Panc1 (cell line): ENCODE results near the gene LIPE. TPM values are rescaled to one million over a fixed set of nuclear protein-coding genes. Genes with fewer than 3 reads are reported as not detected.

Source experiments
- ATAC-seq: fragments of 200-7000 bp; cut with Tn5 transposase; 2 replicates; pipeline ENCODE4 v1.9.1; 2020; ENCODE audit warnings: mild to moderate bottlenecking, moderate library complexity
- BruUV-seq: library from RNA; stranded (reverse); fragments of 400-500 nt; replicated peaks from 2 replicates; lab custom pipeline; 2021; lab: Mats Ljungman, UMichigan
- CTCF ChIA-PET: fragments of 300-600 bp; sonication (Branson Sonifier 250); formaldehyde crosslinking; loops from one replicate; lab custom pipeline; 2022; ENCODE audit warnings: antibody characterized with exemption; lab: Charles Lee
- POLR2A ChIA-PET: fragments of 300-600 bp; sonication (Branson Sonifier 250); formaldehyde crosslinking; loops from one replicate; lab custom pipeline; 2022; ENCODE audit warnings: antibody characterized with exemption; lab: Charles Lee
- DNase-seq: peaks from one replicate; pipeline ENCODE4 v3.0.0-alpha.2; 2010; ENCODE audit warnings: low read depth, low spot score
- H3K27ac ChIP-seq: 2 replicates; pipeline ENCODE4 v1.5.1; 2011; ENCODE audit warnings: mild to moderate bottlenecking, low read length, inconsistent platforms
- H3K27me3 ChIP-seq: fragments of 200-500 bp; sonication (Bioruptor generic); 2 replicates; pipeline ENCODE4 v1.6.0; 2014; ENCODE audit warnings: low read length, inconsistent platforms; ENCODE audit not compliant: control insufficient read depth, insufficient read depth
- H3K36me3 ChIP-seq: fragments of 200-500 bp; sonication (Bioruptor generic); 2 replicates; pipeline ENCODE4 v1.5.1; 2014; ENCODE audit warnings: inconsistent platforms, mild to moderate bottlenecking, low read length, moderate library complexity; ENCODE audit not compliant: control insufficient read depth, insufficient read depth
- H3K4me1 ChIP-seq: 2 replicates; pipeline ENCODE4 v1.5.1; 2011; ENCODE audit warnings: inconsistent platforms, mild to moderate bottlenecking, low read length, moderate library complexity; ENCODE audit not compliant: control insufficient read depth, insufficient read depth
- H3K4me3 ChIP-seq, 2 experiments: 2 replicates each; pipeline ENCODE4 v1.5.1; 2011 to 2012; ENCODE audit warnings: low read depth in 2 of 2, low read length in 2 of 2, mild to moderate bottlenecking in 2 of 2, inconsistent platforms in 1 of 2, moderate library complexity in 1 of 2
- H3K9me3 ChIP-seq: fragments of 200-500 bp; sonication (Bioruptor generic); 2 replicates; pipeline ENCODE4 v1.5.1; 2014; ENCODE audit warnings: low read depth, mild to moderate bottlenecking, inconsistent platforms, low read length, moderate library complexity; ENCODE audit not compliant: control insufficient read depth, insufficient read depth
- CTCF ChIP-seq: fragments of 450-650 bp; IDR thresholded peaks from 2 replicates; pipeline ENCODE4 v1.5.1; 2017; ENCODE audit warnings: mild to moderate bottlenecking
- POLR2AphosphoS5 ChIP-seq: IDR thresholded peaks from 2 replicates; pipeline ENCODE4 v1.6.1; 2012; ENCODE audit warnings: mild to moderate bottlenecking, low read depth, low read length, moderate library complexity
- REST ChIP-seq, 2 experiments: IDR thresholded peaks; 2 replicates each; pipeline ENCODE4 v1.6.1; 2011 to 2012; ENCODE audit warnings: low read depth in 2 of 2, control low read depth in 1 of 2, low read length in 1 of 2, mild to moderate bottlenecking in 1 of 2, moderate library complexity in 1 of 2; ENCODE audit not compliant: insufficient read depth in 1 of 2
- SIN3A ChIP-seq: IDR thresholded peaks from 2 replicates; pipeline ENCODE4 v1.6.1; 2012; ENCODE audit warnings: low read depth, mild to moderate bottlenecking, low read length, moderate library complexity, borderline replicate concordance; ENCODE audit not compliant: insufficient read depth
- TCF7L2 ChIP-seq: IDR thresholded peaks from 2 replicates; pipeline ENCODE4 v1.6.1; 2011; ENCODE audit warnings: mild to moderate bottlenecking, low read depth, low read length, inconsistent platforms
- in situ Hi-C: cut with HindIII; loops from 2 replicates; pipeline ENCODE4 v1.10.0; 2016; ENCODE audit warnings: low sequenced_read_pairs, low pct_unique_long_range_greater_than_20kb
- intact Hi-C: fragments of 100-400 bp; cut with micrococcal nuclease; formaldehyde crosslinking; loops from one replicate; pipeline ENCODE4 v1.10.0; 2022; ENCODE audit not compliant: unreplicated experiment
- total RNA-seq: library from RNA; stranded (reverse); gene quantifications from one replicate; pipeline ENCODE4 v1.2.1, GENCODE V29; 2021; ENCODE audit not compliant: unreplicated experiment

LIPE gene
- total RNA-seq, 1 experiment from 2014 or later, result 3.4 TPM

GRCh38 chr19:42435316-42435715 lies 8.1 kb upstream of the LIPE start:
- ChIA-PET CTCF (interaction anchor here (0.6 to 1.1 kb wide), 2 partner anchors 11 to 845 kb away, joined by 4 to 5 read pairs; no protein-coding TSS in a partner anchor), POLR2A (no interaction called here)
- no peak for DNase-seq
- intact Hi-C loops, result no loop called here
- no peaks in the 10 kb centered on the region for H3K36me3 ChIP-seq
- H3K27me3 ChIP-seq, result no peaks in the 10 kb centered on the region
- no peak for TF ChIP-seq POLR2AphosphoS5
- no peak for TF ChIP-seq REST (IDR thresholded peaks at IDR 0.05; ENCODE audit: insufficient read depth in 1 of 2, low read depth in 2 of 2, low read length in 1 of 2)
- TF ChIP-seq TCF7L2, result no peak
- no peak for TF ChIP-seq SIN3A
- no peak for TF ChIP-seq CTCF
- H3K4me1 ChIP-seq, result no peaks in the 10 kb centered on the region
- H3K27ac ChIP-seq, result no peak overlapping the region
- no peak for ATAC-seq
- H3K9me3 ChIP-seq, result no peaks in the 10 kb centered on the region
- in situ Hi-C loops, result no loop called here
- H3K4me3 ChIP-seq, result no peak overlapping the region
- no TSS peak for BruUV-seq

- ATAC-seq (peak; percentile 90), DNase-seq (no peak)
- no peaks in the 10 kb centered on the region for H3K36me3 ChIP-seq
- in situ Hi-C loops, result no loop called here
- no peaks in the 10 kb centered on the region for H3K9me3 ChIP-seq
- ChIA-PET POLR2A (interaction anchor here (0.6 kb wide), 1 partner anchor 14 kb away, joined by 8 read pairs; no protein-coding TSS in a partner anchor), CTCF (interaction anchor here (0.8 kb wide), 1 partner anchor 145 kb away, joined by 4 read pairs; no protein-coding TSS in a partner anchor)
- no peak overlapping the region for H3K27ac ChIP-seq
- TF ChIP-seq CTCF (peak; percentile 87), TCF7L2 (no peak), SIN3A (no peak), REST (IDR thresholded peaks at IDR 0.05; ENCODE audit: insufficient read depth in 1 of 2, low read depth in 2 of 2, low read length in 1 of 2) (no peak), POLR2AphosphoS5 (no peak)
- no peaks in the 10 kb centered on the region for H3K27me3 ChIP-seq
- no peak overlapping the region for H3K4me3 ChIP-seq
- no TSS peak for BruUV-seq
- intact Hi-C loops, result no loop called here
- no peaks in the 10 kb centered on the region for H3K4me1 ChIP-seq
Observed at GRCh38 chr19:42433503-42434260, 6.5 kb upstream of the LIPE start.
